OCI-M1 (cell line): Measurements from ENCODE around the gene MKLN1.
"Not testable (repeated sequence)": the region's sequence is repeated elsewhere in the genome, so short reads cannot be mapped to it uniquely, and the experiment has no call there.

ENCODE experiments used
- DNase-seq: peaks from one replicate; lab custom pipeline; 2025; lab: John Stamatoyannopoulos, UW

The MKLN1 gene

GRCh38 chr7:131312838-131313237 is 14.8 kb upstream of the MKLN1 start:
- no peak for DNase-seq

DNA sequence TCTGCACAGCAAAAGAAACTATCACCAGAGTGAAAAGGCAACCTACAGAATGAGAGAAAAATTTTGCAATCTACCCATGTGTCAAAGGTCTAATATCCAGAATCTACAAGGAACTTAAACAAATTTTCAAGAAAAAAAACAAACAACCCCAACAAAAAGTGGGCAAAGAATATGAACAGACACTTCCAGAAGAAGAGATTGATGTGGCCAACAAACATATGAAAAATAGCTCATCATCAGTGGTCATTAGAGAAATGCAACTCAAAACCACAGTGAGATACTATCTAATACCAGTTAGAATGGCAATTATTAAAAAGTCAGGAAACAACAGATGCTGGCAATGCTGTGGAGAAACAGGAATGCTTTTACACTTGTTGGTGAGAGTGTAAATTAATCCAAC is 7.1 kb upstream of the MKLN1 start:
- no peak for DNase-seq

DNA sequence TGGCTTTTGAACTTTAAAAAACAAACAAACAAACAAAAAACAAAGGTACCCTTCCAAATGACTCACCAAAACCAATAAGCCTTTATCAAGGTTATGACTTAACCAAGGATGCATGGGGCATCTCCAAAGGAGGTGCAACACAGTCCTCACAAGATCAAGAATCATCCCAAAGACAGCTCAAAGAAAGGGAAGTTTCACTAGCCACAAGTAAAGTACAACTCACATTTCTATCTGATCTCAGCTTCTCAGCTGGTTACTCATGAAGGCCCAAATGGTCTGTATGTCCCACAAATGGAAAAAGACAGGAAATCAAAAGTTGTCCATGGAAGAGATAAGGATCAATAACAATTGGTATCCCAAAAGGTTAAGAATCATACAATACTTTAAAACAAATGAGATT is 6.0 kb upstream of the MKLN1 start:
- DNase-seq: peak; percentile 28

DNA sequence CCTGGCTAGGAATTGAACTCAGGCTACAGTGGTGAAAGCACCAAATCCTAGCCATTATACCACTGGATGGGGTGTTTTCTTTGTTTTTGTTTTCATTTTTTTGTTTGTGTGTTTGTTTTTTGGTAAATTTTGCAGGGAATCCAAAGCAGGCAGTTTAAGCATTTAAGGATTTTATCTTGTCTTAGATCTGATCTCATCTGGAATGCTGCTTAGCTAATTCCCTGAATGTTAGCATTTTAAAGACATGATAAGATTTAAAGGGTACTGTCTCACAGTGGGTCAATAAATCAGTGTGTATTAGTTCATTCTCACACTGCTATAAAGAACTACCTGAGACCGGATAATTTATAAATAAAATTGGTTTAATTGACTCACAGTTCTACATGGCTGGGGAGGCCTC is 5.6 kb upstream of the MKLN1 start:
- DNase-seq: no peak

GRCh38 chr7:131322861-131323260 is 4.8 kb upstream of the MKLN1 start:
- no peak for DNase-seq

DNA sequence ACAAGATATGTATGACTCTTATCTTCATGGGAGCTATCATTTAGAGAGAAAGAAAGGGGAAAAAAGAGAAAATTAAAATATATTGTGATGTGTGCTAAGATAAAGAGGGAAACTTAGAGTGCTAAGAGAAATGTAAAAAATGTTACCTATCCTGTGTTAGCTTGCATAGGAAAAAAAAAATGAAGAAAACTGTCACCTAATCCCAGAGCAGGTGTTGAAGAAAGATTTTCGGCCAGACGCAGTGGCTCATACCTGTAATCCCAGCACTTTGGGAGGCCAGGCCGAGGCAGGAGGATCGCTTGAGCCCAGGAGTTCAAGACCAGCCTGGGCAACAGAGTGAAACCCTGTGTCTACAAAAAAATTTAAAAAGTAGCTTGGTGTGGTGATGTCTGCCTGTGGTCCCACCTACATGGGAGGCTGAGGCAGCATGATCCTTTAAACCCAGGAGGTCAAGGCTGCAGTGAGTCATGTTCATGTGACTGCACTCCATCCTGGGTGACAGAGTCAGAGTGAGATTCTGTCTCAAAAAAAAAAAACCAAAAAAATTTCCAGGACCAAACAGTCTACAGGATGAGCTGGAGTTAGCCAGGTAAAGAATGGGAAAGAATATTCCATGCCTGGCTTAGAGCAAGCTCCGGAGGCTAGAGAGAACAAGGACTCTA is 2.4 kb upstream of the MKLN1 start:
- DNase-seq: peak; percentile 1

- no peak for DNase-seq
Observed at GRCh38 chr7:131326576-131326975, 1.1 kb upstream of the MKLN1 start.

DNA sequence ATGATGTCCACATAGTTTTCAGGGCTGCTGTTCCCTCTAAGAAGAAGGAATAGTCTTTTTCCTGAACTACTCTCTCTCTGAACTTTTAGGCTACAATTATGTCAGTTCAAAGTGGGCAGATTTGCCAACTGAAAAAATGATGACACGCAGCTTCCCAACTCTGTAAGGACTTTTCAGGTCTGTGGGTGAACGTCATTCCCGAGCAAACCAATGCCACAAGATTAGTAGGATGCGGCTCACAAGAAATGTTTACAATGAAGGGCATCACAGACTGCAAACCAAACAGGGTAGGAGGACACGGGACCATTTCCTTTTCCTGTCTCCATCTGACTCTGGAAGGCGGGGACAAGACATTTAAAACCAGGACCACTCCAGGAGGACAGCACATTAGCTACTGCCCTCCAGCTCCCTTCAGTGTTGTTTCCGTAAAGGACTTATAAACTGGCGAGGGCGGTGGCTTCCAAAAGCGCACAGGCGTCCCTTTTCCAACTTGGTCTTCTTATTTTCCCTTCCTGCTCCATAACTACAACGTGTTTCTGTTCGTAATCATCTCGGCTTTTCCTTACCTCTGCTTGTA is 539 bp upstream of the MKLN1 start:
- DNase-seq: peak; percentile 67

DNA sequence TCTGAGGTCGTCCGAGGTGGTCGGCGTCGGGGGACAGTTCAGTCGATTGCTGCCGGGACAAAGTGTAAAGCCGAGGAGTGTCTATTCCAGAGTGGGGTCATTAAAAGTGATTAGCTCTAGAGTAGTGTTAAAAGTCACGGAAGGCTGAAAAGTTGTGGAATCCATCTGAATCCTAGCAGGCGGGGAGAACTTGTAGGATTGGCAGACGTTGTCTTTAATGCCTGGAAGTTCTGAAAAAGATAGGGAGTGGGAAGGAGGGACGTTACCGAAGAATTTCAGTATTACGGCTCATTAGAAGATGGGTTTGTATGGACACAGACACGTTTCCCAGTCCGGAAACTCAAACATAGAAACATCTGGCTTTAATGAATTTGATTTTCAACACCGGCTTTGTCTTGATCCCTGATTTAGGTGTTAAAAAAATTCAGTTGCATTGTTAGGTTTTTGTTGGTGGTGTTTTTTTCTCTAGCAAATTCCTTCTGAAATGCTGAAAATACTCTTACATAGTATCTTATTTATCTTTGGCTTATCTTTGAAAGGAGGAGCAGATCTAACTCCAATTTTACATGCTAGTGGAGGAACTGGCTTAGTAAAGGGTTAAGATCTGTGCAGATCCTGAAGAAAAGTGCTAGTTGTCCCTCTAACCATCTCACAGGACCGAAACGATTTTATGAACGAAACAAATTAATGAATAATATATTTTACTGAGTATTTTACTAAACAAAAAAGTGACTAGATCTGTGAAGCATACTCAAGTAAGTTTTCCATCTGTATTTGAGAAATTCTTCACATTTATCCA is 900 bp downstream of the MKLN1 start:
- peak; percentile 37 for DNase-seq

DNA sequence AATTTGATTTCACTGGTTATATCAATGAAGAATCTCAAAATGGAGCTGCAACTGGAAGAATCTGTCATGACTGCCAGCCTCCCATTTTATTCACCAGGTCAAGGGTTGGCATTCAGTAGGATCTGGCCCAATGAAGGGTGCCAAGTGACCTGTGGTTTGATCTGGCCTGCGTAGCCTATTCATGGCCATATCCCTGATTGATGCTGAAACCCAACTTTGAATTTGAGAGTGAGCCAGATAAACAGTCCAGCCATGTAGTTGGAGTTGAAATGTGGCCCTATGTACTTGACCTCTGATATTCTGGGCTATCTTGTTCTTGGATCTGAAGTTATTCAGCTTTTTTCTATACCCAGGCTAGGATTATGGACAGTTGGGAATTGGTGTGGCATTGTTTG is 1.5 kb downstream of the MKLN1 start:
- DNase-seq: peak; percentile 9

DNA sequence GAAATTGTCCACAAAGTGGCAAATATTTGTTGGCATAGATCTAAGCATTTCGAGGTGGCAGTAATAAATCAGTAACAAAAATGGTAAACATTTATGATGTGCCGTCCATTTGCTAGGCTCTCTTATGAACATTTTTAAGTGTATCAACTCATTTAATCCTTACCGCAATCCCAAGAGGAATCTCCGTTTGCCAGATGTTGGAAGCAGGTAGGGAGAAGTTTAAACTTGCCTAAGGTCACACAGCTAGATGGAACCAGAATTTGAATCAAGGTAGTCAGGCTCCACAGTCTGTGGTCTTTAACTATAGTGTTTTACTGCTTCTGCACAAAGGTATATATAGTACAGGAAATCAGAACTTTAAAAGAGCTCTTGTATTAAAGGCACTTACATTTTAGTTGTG is 2.6 kb downstream of the MKLN1 start:
- no peak for DNase-seq

- DNase-seq: no peak
Observed at GRCh38 chr7:131331806-131332205, 4.1 kb downstream of the MKLN1 start.

- DNase-seq: not testable (repeated sequence)
Observed at GRCh38 chr7:131332729-131333128, 5.1 kb downstream of the MKLN1 start.

DNA sequence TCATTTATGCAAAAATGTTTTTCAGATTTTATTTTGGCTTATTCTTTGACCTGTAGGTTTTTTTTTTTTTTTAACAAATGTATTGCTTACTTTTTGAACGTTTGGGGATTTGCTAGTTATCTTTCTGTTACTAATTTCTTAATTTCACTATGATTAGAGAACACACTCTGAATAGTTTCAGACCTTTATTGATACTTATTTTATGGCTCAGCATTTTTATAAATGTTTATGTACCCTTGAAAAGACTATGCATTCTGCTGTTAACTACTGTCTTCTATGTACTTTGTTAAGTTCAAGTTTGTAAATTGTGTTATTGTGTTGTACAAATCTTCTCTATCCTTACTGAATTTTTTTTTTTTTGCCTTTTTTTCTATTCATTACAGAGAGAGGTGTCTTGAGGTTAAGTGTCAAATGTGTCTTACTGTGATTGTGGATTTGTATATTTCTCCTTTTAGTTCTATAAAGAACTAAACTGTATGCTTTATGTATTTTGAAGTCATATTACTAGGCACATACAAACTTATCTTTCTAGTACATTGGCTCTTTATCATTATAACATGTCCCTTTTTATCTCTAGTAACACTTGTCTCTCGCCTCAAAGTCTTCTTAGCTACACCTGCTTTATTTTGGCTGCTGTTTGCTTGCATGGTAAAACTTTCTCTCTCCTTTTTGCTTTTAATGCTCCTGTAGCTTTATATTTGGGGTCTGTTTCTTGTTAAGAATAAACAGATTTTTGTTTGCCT is 8.1 kb downstream of the MKLN1 start:
- peak; percentile 3 for DNase-seq

DNA sequence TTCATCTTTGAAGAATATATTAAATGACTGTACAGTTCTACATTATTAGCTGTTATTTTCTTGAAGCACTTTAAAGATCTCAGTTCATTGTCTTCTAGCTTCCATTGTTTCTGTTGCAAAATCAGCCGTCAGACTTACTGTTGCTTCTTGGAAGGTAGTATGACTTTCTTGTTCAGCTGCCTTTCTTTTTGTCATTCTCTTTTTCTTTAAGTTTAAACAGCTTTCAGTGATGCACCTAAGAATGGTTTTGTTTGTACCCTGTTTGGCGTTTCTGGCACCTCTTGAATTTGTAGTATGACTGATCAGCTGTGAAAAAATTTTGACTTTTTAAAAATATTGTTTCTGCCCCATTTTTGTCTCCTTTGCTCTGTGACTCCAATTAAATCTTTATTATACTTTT is 9.3 kb downstream of the MKLN1 start:
- peak; percentile 40 for DNase-seq

- DNase-seq: no peak
Observed at GRCh38 chr7:131338173-131338572, 10.5 kb downstream of the MKLN1 start.

DNA sequence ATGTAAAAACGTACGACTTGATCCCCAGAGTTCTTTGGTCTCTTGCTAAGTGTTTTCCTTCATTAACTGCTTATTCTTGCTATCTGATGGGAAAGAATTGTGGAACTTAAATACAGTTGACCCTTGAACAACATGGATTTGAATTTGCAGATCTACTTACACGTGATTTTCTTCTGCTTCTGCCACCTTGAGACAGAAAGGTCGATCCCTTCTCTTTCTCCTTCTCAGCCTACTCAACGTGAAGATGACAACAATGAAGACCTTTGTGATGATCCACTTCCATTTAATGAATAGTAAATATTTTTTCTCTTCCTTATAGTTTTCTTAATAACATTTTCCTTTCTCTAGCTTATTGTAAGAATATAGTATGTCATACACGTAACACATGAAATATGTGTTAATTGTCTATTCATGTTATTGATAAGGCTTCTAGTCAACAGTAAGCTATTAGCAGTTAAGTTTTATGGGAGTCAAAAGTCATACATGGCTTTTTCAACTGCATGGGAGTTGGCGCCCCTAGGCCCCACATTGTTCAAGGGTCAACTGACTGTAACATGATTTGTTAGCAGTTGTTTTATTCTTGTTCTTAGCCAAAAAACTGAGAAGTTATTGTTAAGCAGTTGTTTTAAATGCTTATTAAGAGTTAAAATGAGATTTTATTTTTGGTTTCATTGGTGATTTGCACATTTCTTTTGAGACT is 11.2 kb downstream of the MKLN1 start:
- no peak for DNase-seq

GRCh38 chr7:131341690-131342089 is 14.0 kb downstream of the MKLN1 start:
- no peak for DNase-seq

DNA sequence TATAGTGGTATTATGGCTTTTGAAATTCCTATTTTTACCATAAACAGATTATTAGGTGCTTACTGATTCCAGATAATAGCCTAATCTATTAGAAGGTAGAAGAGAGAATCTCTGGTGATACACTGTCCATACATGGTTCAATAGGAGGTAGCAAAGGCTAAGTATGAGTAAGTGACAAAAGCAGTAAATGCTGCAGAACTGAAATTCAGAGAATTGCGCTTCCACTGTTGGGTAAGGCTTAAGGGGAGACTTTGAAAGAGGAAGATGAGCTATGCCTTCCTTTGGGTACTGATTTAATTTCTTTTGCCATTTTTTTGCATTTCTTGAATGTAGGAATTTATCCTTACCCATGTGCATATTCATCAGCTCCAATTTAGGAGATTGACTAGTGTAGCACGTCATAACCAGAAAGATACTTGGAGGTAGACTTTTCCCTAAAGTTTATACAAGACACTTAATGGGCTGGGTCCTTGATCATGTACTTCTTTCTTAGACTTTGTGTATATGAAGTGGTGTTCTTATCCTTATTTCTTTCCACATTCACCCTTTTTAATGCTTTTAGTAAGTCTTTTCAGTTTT is 15.3 kb downstream of the MKLN1 start:
- DNase-seq: no peak

DNA sequence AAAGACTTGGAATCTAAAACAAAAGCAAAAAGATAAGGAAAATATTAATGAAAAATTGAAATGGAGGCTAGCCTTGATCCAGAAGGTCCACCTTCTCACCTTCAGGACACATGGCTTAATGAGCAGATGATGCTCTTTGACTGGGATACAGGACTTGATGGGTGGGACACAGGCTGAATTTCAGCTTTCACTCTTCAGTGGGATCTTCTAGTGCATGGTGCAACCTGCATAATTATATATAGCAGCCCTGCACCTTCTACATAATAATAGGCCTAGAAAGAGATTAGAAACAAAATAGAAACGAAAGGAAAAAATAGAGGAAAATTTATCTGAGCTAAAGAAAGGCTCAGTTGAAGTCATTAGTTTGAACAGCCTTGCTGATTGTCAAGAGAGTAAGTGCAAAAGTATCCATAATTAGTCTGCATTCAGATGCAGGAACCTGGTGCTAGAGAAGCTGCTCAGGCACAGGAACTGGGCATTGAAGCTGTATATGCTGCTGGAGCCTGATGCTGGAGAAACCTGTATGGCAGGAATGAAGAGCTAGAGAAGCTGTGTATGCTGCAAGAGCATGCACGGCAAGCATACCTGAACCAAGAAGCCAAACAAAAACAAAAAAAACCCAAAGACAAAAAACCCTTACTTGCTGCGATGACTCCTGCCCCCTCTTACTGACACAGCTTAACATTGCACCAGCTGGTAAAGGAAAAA is 19.4 kb downstream of the MKLN1 start:
- no peak for DNase-seq

DNA sequence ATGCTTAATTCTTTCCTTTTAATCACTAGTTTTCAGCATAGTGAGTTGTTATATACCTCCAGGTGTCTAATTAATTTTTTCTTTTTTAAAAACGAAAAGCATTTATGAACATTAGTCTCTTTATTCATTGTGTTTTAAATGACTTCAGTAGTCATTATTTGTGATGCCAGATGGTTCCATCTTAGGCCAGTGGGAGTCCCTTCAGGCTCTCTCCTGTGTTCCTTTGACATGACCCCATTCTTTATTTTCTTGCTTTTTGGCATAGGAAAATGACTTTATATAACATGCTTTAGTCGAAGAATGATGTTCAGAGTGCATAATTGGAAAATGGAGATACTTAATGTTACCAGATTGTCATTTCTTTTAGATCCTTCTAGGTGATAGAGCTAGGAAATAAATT is 24.4 kb downstream of the MKLN1 start:
- DNase-seq: no peak
